ENCODE data around the gene HAO2. TPM values are rescaled to one million over a fixed set of nuclear protein-coding genes. Genes with fewer than 3 reads are reported as not detected.

Gene HAO2
- total RNA-seq: not detected in 2 replicates
- long read RNA-seq: 0 reads

DNA sequence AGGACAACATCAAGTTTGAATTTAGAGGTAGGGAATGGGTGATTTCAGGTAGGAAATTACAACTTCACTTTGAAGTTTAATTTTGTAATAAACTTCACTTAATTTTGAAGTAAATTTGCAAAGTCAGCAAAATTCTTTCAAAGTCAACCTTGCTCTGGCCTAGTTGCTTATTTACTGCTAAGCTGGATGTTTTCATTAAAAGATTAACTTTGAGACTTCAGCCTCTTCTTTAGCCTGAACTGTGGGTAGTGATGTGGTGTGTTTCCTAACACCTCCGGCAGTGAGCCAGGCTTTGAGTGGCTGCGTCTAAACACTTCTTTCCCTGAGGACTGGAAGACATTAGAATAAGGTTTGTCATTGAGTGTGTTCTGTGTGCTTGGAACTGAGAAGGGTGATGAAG, at the start of gene HAO2:
Gene HAO2, plus strand, starts transcription at position 232 of the 400 bp plus-strand sequence. CDS start 12,301 bp downstream, outside the sequence.
- no peaks in the 10 kb centered on the region for H3K4me1 Mint-ChIP-seq (ENCODE audit: unreplicated experiment)
- no peak within 1 kb of the TSS for H3K27ac Mint-ChIP-seq (ENCODE audit: unreplicated experiment)
- H3K27me3 Mint-ChIP-seq (ENCODE audit: unreplicated experiment): peaks cover 35% of the 10 kb centered on the region
- H3K4me3 Mint-ChIP-seq (ENCODE audit: unreplicated experiment): no peak within 1 kb of the TSS
- no peak for DNase-seq (ENCODE audit: extremely low spot score, unreplicated experiment)
- no peak for TF ChIP-seq CTCF (IDR thresholded peaks at IDR 0.05)
- H3K36me3 Mint-ChIP-seq (ENCODE audit: unreplicated experiment): no peaks in the 10 kb centered on the region
- no peaks in the 10 kb centered on the region for H3K9me3 Mint-ChIP-seq (ENCODE audit: unreplicated experiment)

- no peak for DNase-seq (ENCODE audit: extremely low spot score, unreplicated experiment)
- H3K36me3 Mint-ChIP-seq (ENCODE audit: unreplicated experiment): no peaks in the 10 kb centered on the region
- no peaks in the 10 kb centered on the region for H3K9me3 Mint-ChIP-seq (ENCODE audit: unreplicated experiment)
- peaks cover 2% of the 10 kb centered on the region for H3K4me1 Mint-ChIP-seq (ENCODE audit: unreplicated experiment)
- peaks cover 2% of the 10 kb centered on the region for H3K27me3 Mint-ChIP-seq (ENCODE audit: unreplicated experiment)
- no peak for TF ChIP-seq CTCF (IDR thresholded peaks at IDR 0.05)
- no peak overlapping the region for H3K4me3 Mint-ChIP-seq (ENCODE audit: unreplicated experiment)
- no peak overlapping the region for H3K27ac Mint-ChIP-seq (ENCODE audit: unreplicated experiment)
These were observed 48.5 kb upstream of the HAO2 start for GRCh38 chr1:119320100-119320499.

GRCh38 chr1:119321666-119322419, 46.7 kb upstream of the HAO2 start:
- no peak overlapping the region for H3K4me3 Mint-ChIP-seq (ENCODE audit: unreplicated experiment)
- TF ChIP-seq CTCF (IDR thresholded peaks at IDR 0.05): no peak
- H3K36me3 Mint-ChIP-seq (ENCODE audit: unreplicated experiment): no peaks in the 10 kb centered on the region

GRCh38 chr1:119323216-119323982, 45.2 kb upstream of the HAO2 start:
- no peak overlapping the region for H3K27ac Mint-ChIP-seq (ENCODE audit: unreplicated experiment)
- no peak for DNase-seq (ENCODE audit: extremely low spot score, unreplicated experiment)
- H3K27me3 Mint-ChIP-seq (ENCODE audit: unreplicated experiment): peaks cover 2% of the 10 kb centered on the region
- H3K4me3 Mint-ChIP-seq (ENCODE audit: unreplicated experiment): no peak overlapping the region
- no peaks in the 10 kb centered on the region for H3K9me3 Mint-ChIP-seq (ENCODE audit: unreplicated experiment)
- no peaks in the 10 kb centered on the region for H3K36me3 Mint-ChIP-seq (ENCODE audit: unreplicated experiment)
- H3K4me1 Mint-ChIP-seq (ENCODE audit: unreplicated experiment): peaks cover 8% of the 10 kb centered on the region
- TF ChIP-seq CTCF (IDR thresholded peaks at IDR 0.05): no peak

More at GRCh38 chr1:119321666-119322419, 46.7 kb upstream of the HAO2 start:
- peaks cover 2% of the 10 kb centered on the region for H3K4me1 Mint-ChIP-seq (ENCODE audit: unreplicated experiment)
- peaks cover 2% of the 10 kb centered on the region for H3K27me3 Mint-ChIP-seq (ENCODE audit: unreplicated experiment)
- no peak for DNase-seq (ENCODE audit: extremely low spot score, unreplicated experiment)
- H3K9me3 Mint-ChIP-seq (ENCODE audit: unreplicated experiment): no peaks in the 10 kb centered on the region
- no peak overlapping the region for H3K27ac Mint-ChIP-seq (ENCODE audit: unreplicated experiment)

DNA sequence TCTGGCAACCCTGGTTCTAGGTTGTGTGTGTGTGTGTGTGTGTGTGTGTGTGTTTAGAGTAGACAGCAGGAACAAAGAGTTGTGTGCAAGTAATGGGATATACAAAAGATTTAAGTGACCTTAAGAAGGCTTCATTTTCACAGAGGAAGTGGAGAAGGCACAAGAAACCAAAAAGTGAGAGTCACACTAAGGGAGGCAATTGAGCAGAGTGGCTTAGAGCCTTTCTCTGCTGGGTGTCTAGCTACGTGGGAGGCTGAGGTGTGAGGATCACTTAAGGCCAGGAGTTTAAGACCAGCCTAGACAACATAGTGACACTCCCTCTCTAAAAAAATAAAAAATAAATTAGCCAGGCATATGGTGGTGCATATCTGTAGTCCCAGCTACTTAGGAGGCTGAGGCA, 44.4 kb upstream of the HAO2 start:
- Mint-ChIP-seq H3K4me1 (ENCODE audit: unreplicated experiment) (peaks cover 10% of the 10 kb centered on the region), H3K27ac (ENCODE audit: unreplicated experiment) (no peak overlapping the region), H3K9me3 (ENCODE audit: unreplicated experiment) (no peaks in the 10 kb centered on the region), H3K27me3 (ENCODE audit: unreplicated experiment) (peaks cover 2% of the 10 kb centered on the region), H3K36me3 (ENCODE audit: unreplicated experiment) (no peaks in the 10 kb centered on the region), H3K4me3 (ENCODE audit: unreplicated experiment) (no peak overlapping the region)
- no peak for DNase-seq (ENCODE audit: extremely low spot score, unreplicated experiment)
- no peak for TF ChIP-seq CTCF (IDR thresholded peaks at IDR 0.05)

Data from osteocyte (in vitro differentiated cells).